SK-N-SH (cell line): ENCODE data around the gene PRKCH. TPM values are rescaled to one million over a fixed set of nuclear protein-coding genes. Genes with fewer than 3 reads are reported as not detected.

Experiments
- CTCF ChIA-PET: fragments of 300-600, 350-600 bp; formaldehyde crosslinking; extraction: SDS; loops from one replicate; lab custom pipeline; 2021; lab: Yijun Ruan, JAX
- POLR2A ChIA-PET: fragments of 350-600 bp; sonication (Branson Sonifier 250); formaldehyde crosslinking; extraction: SDS; loops from one replicate; lab custom pipeline; 2020; ENCODE audit warnings: antibody characterized with exemption, inconsistent platforms; lab: Yijun Ruan, JAX
- DNase-seq: peaks from one replicate; pipeline ENCODE4 v3.0.0; 2012
- H2AFZ ChIP-seq: fragments of 200-600 bp; sonication (generic); 2 replicates; pipeline ENCODE4 v1.8.1; 2016; ENCODE audit warnings: antibody characterized with exemption, mild to moderate bottlenecking, low read depth
- H3F3A ChIP-seq: fragments of 200-600 bp; sonication (generic); replicated peaks from 2 replicates; pipeline ENCODE3; 2016; ENCODE audit warnings: antibody characterized with exemption, mild to moderate bottlenecking; ENCODE audit not compliant: insufficient read depth
- H3K27ac ChIP-seq, 2 experiments: fragments of 200-500 bp in 1 of 2; fragments of 200-600 bp in 1 of 2; sonication (Bioruptor generic) in 1 of 2; sonication (generic), shearing (Covaris generic) in 1 of 2; 2 replicates each; pipeline versions ENCODE4 v1.5.1 to v1.6.1; 2014 to 2016; ENCODE audit warnings: low read depth in 2 of 2, inconsistent platforms in 1 of 2, low read length in 1 of 2, mild to moderate bottlenecking in 1 of 2, mixed read lengths in 1 of 2
- H3K27me3 ChIP-seq: fragments of 200-600 bp; sonication (generic), shearing (Covaris generic); 2 replicates; pipeline ENCODE4 v1.6.1; 2016; ENCODE audit warnings: mixed run types; ENCODE audit not compliant: insufficient read depth
- H3K36me3 ChIP-seq, 2 experiments: fragments of 200-500 bp in 1 of 2; fragments of 200-600 bp in 1 of 2; sonication (Bioruptor generic) in 1 of 2; sonication (generic) in 1 of 2; replicated peaks in 1 of 2; 2 replicates each; pipeline versions ENCODE3 to v1.5.1; 2014 to 2016; ENCODE audit warnings: low read length in 1 of 2, mild to moderate bottlenecking in 1 of 2; ENCODE audit not compliant: insufficient read depth in 2 of 2, control insufficient read depth in 1 of 2
- H3K4me1 ChIP-seq, 2 experiments: fragments of 200-500 bp in 1 of 2; fragments of 200-600 bp in 1 of 2; sonication (Bioruptor generic) in 1 of 2; sonication (generic), shearing (Covaris generic) in 1 of 2; 2 replicates each; pipeline versions ENCODE4 v1.5.1 to v1.6.1; 2014 to 2016; ENCODE audit warnings: low read depth in 1 of 2, low read length in 1 of 2, mixed run types in 1 of 2; ENCODE audit not compliant: insufficient read depth in 2 of 2, control insufficient read depth in 1 of 2
- H3K4me2 ChIP-seq: fragments of 200-600 bp; sonication (generic), shearing (Covaris generic); 2 replicates; pipeline ENCODE4 v1.6.1; 2017; ENCODE audit warnings: mixed run types
- H3K4me3 ChIP-seq, 2 experiments: fragments of 200-500 bp in 1 of 2; fragments of 200-600 bp in 1 of 2; sonication (Bioruptor generic) in 1 of 2; sonication (generic), shearing (Covaris generic) in 1 of 2; 2 replicates each; pipeline versions ENCODE4 v1.5.1 to v1.8.1; 2014 to 2016; ENCODE audit warnings: low read depth in 2 of 2, inconsistent platforms in 1 of 2, low read length in 1 of 2, mild to moderate bottlenecking in 1 of 2, mixed read lengths in 1 of 2, moderate library complexity in 1 of 2
- H3K79me2 ChIP-seq: fragments of 200-600 bp; sonication (generic); 2 replicates; pipeline ENCODE4 v1.8.1; 2017; ENCODE audit warnings: mild to moderate bottlenecking; ENCODE audit not compliant: insufficient read depth
- H3K9ac ChIP-seq: fragments of 200-600 bp; sonication (generic); 2 replicates; pipeline ENCODE4 v1.6.1; 2017; ENCODE audit warnings: mixed run types
- H3K9me2 ChIP-seq: fragments of 200-600 bp; sonication (generic); 2 replicates; pipeline ENCODE4 v1.6.1; 2017; ENCODE audit warnings: mixed run types
- H3K9me3 ChIP-seq: fragments of 200-600 bp; sonication (generic); 2 replicates; pipeline ENCODE4 v1.6.1; 2017; ENCODE audit warnings: mixed run types, mild to moderate bottlenecking, moderate library complexity
- H4K20me1 ChIP-seq: fragments of 200-600 bp; sonication (generic); 2 replicates; pipeline ENCODE4 v1.6.1; 2017; ENCODE audit warnings: mild to moderate bottlenecking, mixed run types; ENCODE audit not compliant: insufficient read depth
- CHD2 ChIP-seq: fragments of 150-350 bp; IDR thresholded peaks from 2 replicates; pipeline ENCODE4 v1.6.1; 2018; ENCODE audit warnings: low read length; ENCODE audit not compliant: partially characterized antibody
- EZH2phosphoT487 ChIP-seq: fragments of 200-600 bp; sonication (generic); IDR thresholded peaks from 2 replicates; pipeline ENCODE4 v1.6.1; 2017; ENCODE audit warnings: low read depth, mixed run types, mild to moderate bottlenecking, antibody characterized with exemption, moderate library complexity, borderline replicate concordance
- FOSL2 ChIP-seq: IDR thresholded peaks from 2 replicates; pipeline ENCODE4 v1.4.0; 2012; ENCODE audit warnings: low read depth, mild to moderate bottlenecking, moderate library complexity, borderline replicate concordance
- FOXJ3 ChIP-seq: sonication (generic); formaldehyde crosslinking; IDR thresholded peaks from 2 replicates; pipeline ENCODE4 v1.5.1; 2020; ENCODE audit warnings: mild to moderate bottlenecking, missing genetic modification reagents
- GATA2 ChIP-seq: sonication (generic); formaldehyde crosslinking; IDR thresholded peaks from 2 replicates; pipeline ENCODE4 v1.5.0; 2020; ENCODE audit warnings: mild to moderate bottlenecking, missing genetic modification reagents
- JUND ChIP-seq: IDR thresholded peaks from 2 replicates; pipeline ENCODE4 v1.4.0; 2012
- MXI1 ChIP-seq: IDR thresholded peaks from 2 replicates; pipeline ENCODE4 v1.6.1; 2012; ENCODE audit warnings: mild to moderate bottlenecking, low read depth, low read length, improper control_type of control experiment
- NRF1 ChIP-seq: IDR thresholded peaks from 2 replicates; pipeline ENCODE4 v1.6.1; 2012; ENCODE audit warnings: low read depth, mild to moderate bottlenecking, low read length
- RAD21 ChIP-seq: IDR thresholded peaks from 2 replicates; pipeline ENCODE4 v1.6.1; 2012; ENCODE audit warnings: mild to moderate bottlenecking, low read length
- YY1 ChIP-seq: IDR thresholded peaks from 2 replicates; pipeline ENCODE4 v1.4.0; 2012; ENCODE audit warnings: low read depth, mild to moderate bottlenecking
- WGBS: methylation state at CpG from one replicate; pipeline ENCODE4 v1.1.6; 2017; ENCODE audit warnings: low lambda C conversion rate; 5-methylcytosine and 5-hydroxymethylcytosine counted together
- polyA plus RNA-seq, 3 experiments: library from polyadenylated mRNA; depleted of rRNA; stranded (reverse); fragments of >200 nt; gene quantifications; 2 replicates each; pipeline ENCODE4 v1.2.3, GENCODE V29; 2012
- TF ChIP-seq, protein P1 (sequence below): IDR thresholded peaks from 2 replicates; pipeline ENCODE4 v1.4.0; 2012; ENCODE audit warnings: low read depth
- TF ChIP-seq, protein P2 (sequence below): IDR thresholded peaks from 2 replicates; pipeline ENCODE4; 2012

The PRKCH gene
- polyA plus RNA-seq, 1 of the 3 experiments (the other 2 are of a cell fraction) = 4.2 TPM

DNA sequence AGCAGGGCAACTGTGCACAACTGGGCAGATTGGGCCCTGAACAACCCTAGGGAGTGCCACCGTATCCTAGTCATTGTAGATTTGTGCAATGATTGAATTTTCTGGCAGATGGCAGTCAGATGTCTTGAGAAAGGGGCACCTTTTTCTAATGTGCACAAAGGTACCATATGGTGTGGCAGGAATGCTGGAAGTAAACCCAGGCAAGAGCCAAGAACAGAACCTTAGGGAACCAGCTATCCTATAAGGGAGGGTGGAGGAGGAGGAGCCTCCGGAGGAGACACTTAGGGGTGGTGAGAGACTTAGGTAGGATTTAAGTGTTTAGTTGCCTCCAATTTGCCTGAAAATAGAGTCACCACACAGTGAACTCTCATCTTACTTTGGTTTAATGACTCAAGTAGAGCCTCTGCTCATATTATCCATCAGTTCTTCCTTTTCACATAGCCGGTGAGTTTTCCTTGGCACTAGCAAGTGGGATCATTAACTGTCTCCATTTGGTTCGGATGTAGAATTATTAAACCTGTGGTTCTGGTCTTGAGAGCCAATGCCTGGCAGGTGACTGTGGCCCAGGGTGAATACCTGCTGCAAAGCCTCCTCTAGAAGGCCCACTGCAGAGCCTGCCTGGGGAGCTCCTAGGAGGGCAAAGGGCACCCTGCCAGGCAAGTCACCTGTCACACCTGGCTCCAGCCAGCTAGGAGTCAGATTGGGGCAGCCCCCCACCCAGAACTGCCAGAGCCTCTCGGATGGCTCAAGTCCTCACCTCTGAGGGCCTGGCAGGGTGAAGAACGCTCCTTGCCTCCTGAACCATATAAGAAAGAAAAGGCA is 189.6 kb downstream of the PRKCH start:
- Histone ChIP-seq H3K9ac (no peak overlapping the region), H3K9me3 (no peaks in the 10 kb centered on the region), H2AFZ (no peak overlapping the region), H3K36me3 (no peaks in the 10 kb centered on the region), H3K4me1 (peaks cover 0 to 53% of the 10 kb centered on the region in 2 experiments; a peak in 2 of 4 replicates), H3F3A (no peaks in the 10 kb centered on the region), H4K20me1 (no peaks in the 10 kb centered on the region), H3K9me2 (no peaks in the 10 kb centered on the region), H3K4me3 (no peak overlapping the region), H3K27me3 (no peaks in the 10 kb centered on the region), H3K4me2 (no peak overlapping the region), H3K79me2 (no peaks in the 10 kb centered on the region), H3K27ac (peak overlapping the region in 1 of 2 experiments; percentile 22; a peak in 1 of 4 replicates)
- no peak for DNase-seq
- ChIA-PET POLR2A (interaction anchor here (1.0 kb wide), 1 partner anchor 12 kb away, joined by 3 read pairs; no protein-coding TSS in a partner anchor), CTCF (interaction anchor here (1.0 kb wide), 1 partner anchor 50 kb away, joined by 4 read pairs; no protein-coding TSS in a partner anchor)
- TF ChIP-seq YY1 (no peak), MXI1 (no peak)
- WGBS = 99% methylated on average over 5 of the region's 6 CpGs

GRCh38 chr14:61511558-61511948 is 190.2 kb downstream of the PRKCH start:
- WGBS = 79% methylated on average over 6 of the region's 6 CpGs

More at GRCh38 chr14:61511558-61511948, 190.2 kb downstream of the PRKCH start:
- Histone ChIP-seq H3K27me3 (no peaks in the 10 kb centered on the region), H3K79me2 (no peaks in the 10 kb centered on the region), H3K9me3 (no peaks in the 10 kb centered on the region), H4K20me1 (no peaks in the 10 kb centered on the region), H3F3A (no peaks in the 10 kb centered on the region), H3K4me1 (peaks cover 0 to 55% of the 10 kb centered on the region in 2 experiments; a peak in 2 of 4 replicates), H3K9ac (no peak overlapping the region), H3K36me3 (no peaks in the 10 kb centered on the region), H3K27ac (peak overlapping the region in 1 of 2 experiments; percentile 22; a peak in 2 of 4 replicates), H3K9me2 (no peaks in the 10 kb centered on the region), H2AFZ (peak overlapping the region; percentile 31; the same call in 1 of the 2 replicates), H3K4me3 (no peak overlapping the region), H3K4me2 (no peak overlapping the region)
- POLR2A ChIA-PET = interaction anchor here (1.0 kb wide), 1 partner anchor 13 kb away, joined by 3 read pairs; no protein-coding TSS in a partner anchor
- CTCF ChIA-PET = no interaction called here
- no peak for DNase-seq
- TF ChIP-seq EZH2phosphoT487 (no peak), RAD21 (no peak), JUND (no peak), NRF1 (no peak), CHD2 (no peak), FOXJ3 (CRISPR knock-in tag) (no peak), GATA2 (CRISPR knock-in tag) (no peak), FOSL2 (no peak)
- TF ChIP-seq, protein P1, sequence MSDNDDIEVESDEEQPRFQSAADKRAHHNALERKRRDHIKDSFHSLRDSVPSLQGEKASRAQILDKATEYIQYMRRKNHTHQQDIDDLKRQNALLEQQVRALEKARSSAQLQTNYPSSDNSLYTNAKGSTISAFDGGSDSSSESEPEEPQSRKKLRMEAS = no peak
- TF ChIP-seq, protein P2, sequence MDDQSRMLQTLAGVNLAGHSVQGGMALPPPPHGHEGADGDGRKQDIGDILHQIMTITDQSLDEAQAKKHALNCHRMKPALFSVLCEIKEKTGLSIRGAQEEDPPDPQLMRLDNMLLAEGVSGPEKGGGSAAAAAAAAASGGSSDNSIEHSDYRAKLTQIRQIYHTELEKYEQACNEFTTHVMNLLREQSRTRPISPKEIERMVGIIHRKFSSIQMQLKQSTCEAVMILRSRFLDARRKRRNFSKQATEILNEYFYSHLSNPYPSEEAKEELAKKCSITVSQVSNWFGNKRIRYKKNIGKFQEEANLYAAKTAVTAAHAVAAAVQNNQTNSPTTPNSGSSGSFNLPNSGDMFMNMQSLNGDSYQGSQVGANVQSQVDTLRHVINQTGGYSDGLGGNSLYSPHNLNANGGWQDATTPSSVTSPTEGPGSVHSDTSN = no peak
